Measurements from ENCODE around the gene FAM209B.
"Not testable (repeated sequence)": the region's sequence is repeated elsewhere in the genome, so short reads cannot be mapped to it uniquely, and the experiment has no call there.

Gene FAM209B

GRCh38 chr20:56542489-56543030, 9.5 kb downstream of the FAM209B start:
- DNase-seq, result no peak

GRCh38 chr20:56551571-56551970, 18.5 kb downstream of the FAM209B start:
- DNase-seq, result no peak

GRCh38 chr20:56552911-56553629, 20.0 kb downstream of the FAM209B start:
- DNase-seq, result no peak

DNA sequence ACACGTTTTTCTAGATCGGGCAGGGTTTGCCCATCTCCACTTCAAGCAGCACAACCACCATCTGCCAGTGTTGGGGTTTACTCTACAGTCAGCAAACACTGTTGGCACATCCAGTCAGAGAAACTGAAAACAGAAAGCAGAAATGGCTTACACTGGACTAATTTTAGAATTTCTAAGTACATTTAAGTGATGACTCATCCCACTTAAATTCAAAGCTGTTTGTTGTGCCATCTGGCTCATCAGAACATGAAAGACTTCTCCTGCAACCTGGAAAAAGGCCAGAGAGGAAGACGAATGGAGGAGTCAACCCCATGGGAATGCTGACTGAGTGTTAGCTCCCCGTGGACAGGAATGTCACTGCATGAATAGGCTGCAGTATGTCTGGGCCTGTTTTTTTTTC, 21.8 kb downstream of the FAM209B start:
- peak; percentile 33 for DNase-seq

- DNase-seq, result no peak
These were observed 25.9 kb downstream of the FAM209B start for GRCh38 chr20:56558968-56559367.

DNA sequence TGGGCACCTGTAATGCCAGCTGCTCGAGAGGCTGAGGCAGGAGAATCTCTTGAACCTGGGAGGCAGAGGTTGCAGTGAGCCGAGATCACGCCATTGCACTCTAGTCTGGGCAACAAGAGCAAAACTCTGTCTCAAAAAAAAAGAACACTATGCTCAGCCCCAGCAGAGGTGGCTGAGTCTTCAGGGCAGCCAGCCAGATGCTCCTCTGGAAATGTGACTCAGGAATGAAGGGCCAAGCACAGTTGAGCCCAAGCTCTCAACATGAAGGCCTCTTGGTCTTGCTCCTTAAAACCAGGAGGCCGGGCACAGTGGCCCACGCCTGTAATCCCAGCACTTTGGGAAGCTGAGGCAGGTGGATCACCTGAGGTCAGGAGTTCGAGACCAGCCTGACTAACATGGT, 31.5 kb downstream of the FAM209B start:
- DNase-seq, result not testable (repeated sequence)

GRCh38 chr20:56565511-56565910, 32.5 kb downstream of the FAM209B start:
- no peak for DNase-seq

GRCh38 chr20:56566621-56567020, 33.6 kb downstream of the FAM209B start:
- no peak for DNase-seq

GRCh38 chr20:56570832-56571231, 37.8 kb downstream of the FAM209B start:
- no peak for DNase-seq

- DNase-seq, result no peak
These were observed 39.1 kb downstream of the FAM209B start for GRCh38 chr20:56572172-56572571.

- no peak for DNase-seq
These were observed 40.9 kb downstream of the FAM209B start for GRCh38 chr20:56573986-56574385.

DNA sequence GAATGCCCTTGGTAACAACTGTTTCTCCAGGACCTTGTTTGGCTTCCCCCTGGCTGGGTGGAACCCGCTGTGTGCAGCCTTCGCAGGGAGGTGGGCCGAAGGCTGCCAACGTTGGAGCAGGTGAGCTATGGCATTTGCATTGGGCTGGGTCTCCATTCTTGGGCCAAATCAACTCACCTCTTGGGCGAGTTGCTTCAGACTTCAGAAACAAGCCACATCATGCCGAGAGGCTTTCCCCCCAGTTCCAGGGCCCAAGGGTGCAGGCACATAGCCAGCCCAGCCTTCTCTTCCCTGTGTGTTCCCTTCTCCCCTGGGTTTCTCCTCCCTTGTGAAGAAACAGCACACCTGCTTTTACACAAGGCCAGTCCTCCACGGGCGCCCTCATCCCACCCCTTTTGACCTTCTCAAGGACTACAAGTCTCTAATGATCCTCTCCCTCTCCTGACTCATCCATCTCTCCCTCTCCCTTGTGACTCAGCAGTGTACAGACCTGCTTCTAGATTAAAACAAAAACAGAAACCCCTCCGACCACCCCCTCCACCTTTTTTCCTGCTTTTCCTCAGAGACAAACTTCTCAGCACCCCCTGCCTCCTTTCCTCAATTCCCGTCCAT, 41.6 kb downstream of the FAM209B start:
- no peak for DNase-seq

DNA sequence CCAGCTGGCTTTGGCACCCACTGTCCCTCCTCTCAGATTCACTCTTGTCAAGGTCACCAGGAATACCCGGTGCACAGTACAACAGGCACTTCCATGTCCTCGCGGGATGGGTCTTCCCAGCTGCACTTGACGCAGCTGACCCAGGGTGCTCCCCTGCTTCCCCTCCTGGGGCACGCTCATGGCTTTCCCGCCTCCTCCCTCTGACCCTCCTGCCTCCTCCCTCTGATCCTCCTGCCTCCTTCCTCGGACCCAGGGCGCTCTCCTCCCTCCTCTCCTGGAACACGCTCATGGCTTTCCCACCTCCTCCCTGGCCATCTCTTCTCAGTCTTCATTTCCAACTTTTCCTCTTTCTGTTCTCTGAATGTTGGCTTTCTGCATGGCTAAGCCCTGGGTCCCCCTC, 42.1 kb downstream of the FAM209B start:
- no peak for DNase-seq

- no peak for DNase-seq
These were observed 42.9 kb downstream of the FAM209B start for GRCh38 chr20:56575961-56576360.

DNA sequence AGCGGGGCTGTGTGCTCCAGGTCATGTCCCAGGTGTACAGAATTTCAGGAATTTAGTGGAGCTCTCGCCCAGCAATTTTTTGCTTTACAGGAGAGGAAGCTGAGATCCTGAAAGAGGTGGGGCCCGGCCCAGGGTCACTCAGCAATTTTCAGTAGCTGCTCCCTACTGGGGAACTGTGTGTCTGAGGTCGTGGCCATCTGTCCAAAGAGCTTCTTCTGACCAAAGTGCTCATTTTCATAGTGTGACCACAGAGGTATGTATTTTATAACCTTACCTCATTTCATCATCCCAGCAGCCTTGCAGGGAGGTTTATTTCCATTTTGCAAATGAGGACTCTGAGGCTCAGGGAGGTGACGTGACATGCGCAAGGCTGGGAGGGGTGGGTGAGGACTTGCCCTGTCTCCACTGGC, 46.3 kb downstream of the FAM209B start:
- no peak for DNase-seq

- DNase-seq, result no peak
These were observed 47.2 kb downstream of the FAM209B start for GRCh38 chr20:56580226-56580625.

- DNase-seq, result no peak
These were observed 48.7 kb downstream of the FAM209B start for GRCh38 chr20:56581701-56582100.

DNA sequence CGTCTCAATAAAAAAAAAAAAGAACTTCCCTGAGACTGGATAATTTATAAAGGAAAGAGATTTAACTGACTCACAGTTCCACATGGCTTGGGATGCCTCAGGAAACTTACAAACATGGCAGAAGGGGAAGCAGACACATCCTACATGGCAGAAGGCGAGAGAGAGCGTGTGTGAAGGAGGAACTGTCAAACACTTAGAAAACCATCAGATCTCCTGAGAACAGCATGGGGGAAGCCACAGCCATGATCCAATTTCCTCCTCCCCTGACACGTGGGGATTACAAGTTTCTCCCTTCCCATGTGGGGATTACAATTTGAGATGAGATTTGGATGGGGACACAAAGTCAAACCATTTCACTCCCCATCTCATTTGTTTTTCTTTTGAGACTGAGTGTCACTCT, 49.5 kb downstream of the FAM209B start:
- no peak for DNase-seq

GRCh38 chr20:56584916-56585315, 51.9 kb downstream of the FAM209B start:
- DNase-seq, result no peak
